Measurements from ENCODE around the gene YAE1.

DNA sequence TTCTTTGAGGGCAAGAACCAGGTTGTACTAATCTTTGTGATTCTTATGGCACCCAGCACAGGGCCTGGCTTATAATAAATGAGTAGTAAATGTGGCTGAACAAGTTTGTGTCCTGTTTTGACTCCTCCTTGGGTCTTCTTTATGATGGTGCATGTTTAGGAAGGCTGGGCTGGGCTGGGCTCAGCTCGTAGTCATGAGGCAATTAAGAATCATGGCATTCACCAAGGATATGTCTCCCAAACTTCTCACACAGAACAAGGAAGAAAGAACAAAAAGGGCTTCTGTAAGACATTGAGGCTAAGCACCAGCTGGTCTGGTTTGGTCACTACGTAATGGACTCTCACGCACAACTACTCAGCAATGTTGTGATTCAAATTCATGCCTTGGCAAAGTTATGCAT lies 30.5 kb upstream of the YAE1 start:
- TF ChIP-seq, protein P1, sequence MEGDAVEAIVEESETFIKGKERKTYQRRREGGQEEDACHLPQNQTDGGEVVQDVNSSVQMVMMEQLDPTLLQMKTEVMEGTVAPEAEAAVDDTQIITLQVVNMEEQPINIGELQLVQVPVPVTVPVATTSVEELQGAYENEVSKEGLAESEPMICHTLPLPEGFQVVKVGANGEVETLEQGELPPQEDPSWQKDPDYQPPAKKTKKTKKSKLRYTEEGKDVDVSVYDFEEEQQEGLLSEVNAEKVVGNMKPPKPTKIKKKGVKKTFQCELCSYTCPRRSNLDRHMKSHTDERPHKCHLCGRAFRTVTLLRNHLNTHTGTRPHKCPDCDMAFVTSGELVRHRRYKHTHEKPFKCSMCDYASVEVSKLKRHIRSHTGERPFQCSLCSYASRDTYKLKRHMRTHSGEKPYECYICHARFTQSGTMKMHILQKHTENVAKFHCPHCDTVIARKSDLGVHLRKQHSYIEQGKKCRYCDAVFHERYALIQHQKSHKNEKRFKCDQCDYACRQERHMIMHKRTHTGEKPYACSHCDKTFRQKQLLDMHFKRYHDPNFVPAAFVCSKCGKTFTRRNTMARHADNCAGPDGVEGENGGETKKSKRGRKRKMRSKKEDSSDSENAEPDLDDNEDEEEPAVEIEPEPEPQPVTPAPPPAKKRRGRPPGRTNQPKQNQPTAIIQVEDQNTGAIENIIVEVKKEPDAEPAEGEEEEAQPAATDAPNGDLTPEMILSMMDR (conservative IDR thresholded peaks at IDR 0.05; ENCODE audit: low read depth in 2 of 2): no peak
- TF ChIP-seq, protein P2, sequence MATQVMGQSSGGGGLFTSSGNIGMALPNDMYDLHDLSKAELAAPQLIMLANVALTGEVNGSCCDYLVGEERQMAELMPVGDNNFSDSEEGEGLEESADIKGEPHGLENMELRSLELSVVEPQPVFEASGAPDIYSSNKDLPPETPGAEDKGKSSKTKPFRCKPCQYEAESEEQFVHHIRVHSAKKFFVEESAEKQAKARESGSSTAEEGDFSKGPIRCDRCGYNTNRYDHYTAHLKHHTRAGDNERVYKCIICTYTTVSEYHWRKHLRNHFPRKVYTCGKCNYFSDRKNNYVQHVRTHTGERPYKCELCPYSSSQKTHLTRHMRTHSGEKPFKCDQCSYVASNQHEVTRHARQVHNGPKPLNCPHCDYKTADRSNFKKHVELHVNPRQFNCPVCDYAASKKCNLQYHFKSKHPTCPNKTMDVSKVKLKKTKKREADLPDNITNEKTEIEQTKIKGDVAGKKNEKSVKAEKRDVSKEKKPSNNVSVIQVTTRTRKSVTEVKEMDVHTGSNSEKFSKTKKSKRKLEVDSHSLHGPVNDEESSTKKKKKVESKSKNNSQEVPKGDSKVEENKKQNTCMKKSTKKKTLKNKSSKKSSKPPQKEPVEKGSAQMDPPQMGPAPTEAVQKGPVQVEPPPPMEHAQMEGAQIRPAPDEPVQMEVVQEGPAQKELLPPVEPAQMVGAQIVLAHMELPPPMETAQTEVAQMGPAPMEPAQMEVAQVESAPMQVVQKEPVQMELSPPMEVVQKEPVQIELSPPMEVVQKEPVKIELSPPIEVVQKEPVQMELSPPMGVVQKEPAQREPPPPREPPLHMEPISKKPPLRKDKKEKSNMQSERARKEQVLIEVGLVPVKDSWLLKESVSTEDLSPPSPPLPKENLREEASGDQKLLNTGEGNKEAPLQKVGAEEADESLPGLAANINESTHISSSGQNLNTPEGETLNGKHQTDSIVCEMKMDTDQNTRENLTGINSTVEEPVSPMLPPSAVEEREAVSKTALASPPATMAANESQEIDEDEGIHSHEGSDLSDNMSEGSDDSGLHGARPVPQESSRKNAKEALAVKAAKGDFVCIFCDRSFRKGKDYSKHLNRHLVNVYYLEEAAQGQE (IDR thresholded peaks at IDR 0.05; ENCODE audit: unreplicated experiment): no peak

Data from GM23338 (cell line).